Measurements from ENCODE around the gene TENT4B. TPM values are rescaled to one million over a fixed set of nuclear protein-coding genes. Genes with fewer than 3 reads are reported as not detected.

Gene TENT4B
- polyA plus RNA-seq, 4 donors, result 15.7 to 18.0 (median 16.6) TPM

DNA sequence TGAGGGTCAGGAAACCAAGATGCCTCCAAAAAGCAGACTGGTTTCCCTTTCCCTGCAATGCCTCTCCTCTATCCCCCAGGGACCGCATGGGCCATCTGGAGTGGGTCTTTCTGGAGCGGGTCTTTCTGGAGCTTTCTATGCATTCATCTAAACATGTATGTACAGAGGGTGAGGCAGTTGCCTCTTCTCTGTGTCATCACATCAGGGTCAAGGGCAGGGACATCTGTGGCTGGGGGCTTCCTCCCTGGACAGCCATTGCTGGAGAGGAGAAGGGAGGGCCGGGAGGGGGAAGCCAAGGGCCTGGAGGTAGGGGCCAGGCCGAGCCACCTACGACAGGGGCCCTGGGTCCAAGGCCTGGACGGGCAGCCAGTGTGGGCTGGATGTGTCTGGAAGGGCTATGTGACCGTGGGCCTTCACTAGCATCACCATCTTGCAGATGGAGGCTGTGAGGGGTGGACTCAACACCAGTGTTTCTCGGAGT lies 114.1 kb downstream of the TENT4B start:
- DNase-seq (ENCODE audit: low read depth in 4 of 4, low spot score in 2 of 4), result no peak

DNA sequence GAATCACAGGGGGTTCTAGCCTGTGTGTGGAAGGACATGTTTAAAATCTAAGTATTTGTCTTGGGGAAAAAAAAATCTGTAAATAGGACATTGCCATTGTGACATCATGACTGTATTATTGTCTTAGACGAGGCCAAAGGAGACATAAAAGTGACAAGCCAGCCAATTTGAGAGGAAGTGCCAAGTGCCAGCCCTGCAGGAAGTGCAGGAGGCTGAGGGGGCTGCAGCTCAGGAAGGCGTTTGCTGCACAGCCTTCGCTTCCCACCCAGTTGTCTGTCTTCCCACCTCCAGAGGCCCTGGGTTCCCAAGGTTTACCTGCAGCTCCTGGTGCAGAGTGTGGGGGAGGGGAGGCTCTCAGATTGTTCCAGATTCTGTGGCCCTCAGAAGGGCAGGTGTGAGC lies 114.5 kb downstream of the TENT4B start:
- no peak for DNase-seq (ENCODE audit: low read depth in 4 of 4, low spot score in 2 of 4)

DNA sequence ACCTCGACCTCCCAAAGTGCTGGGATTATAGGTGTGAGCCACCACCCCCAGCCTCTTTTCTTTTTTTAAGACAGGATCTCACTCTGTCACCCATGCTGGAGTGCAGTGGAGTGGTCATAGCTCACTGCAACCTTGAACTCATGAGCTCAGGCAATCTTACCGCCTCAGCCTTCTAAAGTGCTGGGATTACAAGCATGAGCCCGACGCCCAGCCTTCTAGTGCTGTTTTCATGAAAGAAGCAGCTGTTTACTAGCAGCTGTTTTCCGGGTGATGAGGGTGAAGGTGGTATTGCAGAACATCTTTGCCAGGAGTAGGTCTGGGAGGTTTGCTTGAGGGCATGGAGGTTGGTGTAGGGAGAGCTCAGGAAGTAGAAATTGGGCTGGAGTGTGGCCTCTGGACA lies 115.2 kb downstream of the TENT4B start:
- DNase-seq (ENCODE audit: low read depth in 4 of 4, low spot score in 2 of 4), result no peak

DNA sequence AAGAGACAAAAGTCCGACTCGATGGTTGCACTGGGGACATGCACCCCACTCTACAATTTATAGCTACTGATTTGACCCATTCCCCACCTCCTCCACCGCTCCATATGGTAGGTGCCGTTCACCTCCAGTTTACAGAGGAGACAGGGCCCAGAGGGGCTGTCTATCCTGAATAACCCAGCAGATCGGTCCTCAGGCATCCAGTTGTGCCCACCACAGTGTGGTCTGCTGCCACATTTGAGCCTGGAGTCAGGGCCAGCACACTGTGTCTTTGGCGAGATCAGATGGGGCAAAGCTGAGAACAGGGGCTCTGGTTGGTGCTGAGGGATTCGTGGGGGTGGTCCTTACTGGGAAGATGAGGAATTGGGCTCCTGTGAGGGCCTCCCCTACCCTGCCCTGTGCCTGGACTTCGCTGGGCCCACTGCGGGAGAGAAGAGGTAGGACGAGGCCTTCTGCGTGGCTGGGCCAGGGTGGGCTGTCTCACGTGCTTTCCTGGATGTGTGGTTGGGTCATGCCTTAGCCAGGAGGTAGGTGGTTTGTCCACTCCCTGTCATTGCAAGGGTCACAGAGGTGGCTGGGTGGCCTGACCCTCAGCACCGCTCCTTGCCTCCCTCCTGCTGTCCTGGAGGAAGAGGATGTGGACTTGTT lies 116.1 kb downstream of the TENT4B start:
- DNase-seq (ENCODE audit: low read depth in 4 of 4, low spot score in 2 of 4), result no peak

DNA sequence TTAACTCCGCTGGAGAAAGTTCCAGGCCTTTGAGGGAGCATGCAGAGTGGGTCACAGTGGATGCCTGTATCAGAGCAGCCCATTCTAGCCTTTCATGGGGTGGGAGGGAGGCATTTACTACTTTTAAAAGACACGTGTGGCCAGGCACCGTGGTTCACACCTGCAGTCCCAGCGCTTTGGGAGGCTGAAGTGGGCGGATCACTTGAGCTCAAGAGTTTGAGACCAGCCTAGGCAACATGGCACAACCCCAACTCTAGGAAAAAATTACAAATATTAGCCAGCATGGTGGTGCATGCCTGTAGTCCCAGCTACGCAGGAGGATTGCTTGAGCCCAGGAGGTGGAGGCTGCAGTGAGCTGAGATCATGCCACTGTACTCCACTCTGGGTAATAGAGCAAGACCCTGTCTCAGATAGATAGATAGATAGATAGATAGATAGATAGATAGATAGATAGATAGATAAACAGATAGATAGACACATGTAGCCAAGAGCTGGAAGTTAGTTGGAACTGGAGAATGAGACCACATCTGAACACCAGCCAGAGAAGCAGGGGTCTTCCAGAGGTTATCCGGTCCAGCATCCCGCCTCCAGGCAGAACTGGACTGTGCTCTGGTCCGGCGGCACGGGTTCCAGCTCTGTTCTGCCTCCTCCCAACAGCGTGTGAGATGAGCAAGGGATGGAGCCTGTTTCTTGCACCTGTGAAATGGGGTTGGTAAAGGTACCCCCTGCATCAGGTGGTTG lies 116.8 kb downstream of the TENT4B start:
- DNase-seq (ENCODE audit: low read depth in 4 of 4, low spot score in 2 of 4), result no peak

DNA sequence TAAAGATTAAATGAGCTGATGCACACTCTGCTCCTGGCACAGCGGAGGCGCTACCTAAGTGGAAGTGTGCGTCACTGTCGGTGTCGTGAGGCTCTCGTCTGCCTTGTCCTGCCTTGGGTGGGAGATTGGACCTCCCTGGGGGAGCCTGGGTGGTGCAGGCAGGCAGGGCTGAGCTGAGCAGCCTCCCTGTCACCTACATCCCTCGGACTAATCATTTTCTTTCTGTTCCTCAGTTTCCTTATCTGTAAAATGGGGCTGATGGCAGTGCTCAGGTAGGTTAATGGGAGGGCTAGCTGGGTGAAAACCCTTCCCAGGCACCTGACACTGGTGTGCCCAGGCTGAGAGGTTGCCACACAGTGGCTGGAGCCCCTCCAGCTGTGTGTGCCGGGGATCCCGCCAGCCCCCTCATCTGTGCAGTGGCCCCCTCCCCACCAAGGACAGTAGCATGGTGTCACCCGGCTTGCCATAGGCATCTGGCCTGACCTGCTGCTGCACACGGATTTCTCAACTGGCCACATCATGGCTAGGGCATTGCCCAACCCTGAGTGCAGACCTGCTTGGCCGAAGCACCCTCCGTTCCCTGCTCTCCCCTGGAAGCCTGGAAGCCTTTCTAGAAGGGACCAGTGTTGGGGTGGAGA lies 117.5 kb downstream of the TENT4B start:
- no peak for DNase-seq (ENCODE audit: low read depth in 4 of 4, low spot score in 2 of 4)

DNA sequence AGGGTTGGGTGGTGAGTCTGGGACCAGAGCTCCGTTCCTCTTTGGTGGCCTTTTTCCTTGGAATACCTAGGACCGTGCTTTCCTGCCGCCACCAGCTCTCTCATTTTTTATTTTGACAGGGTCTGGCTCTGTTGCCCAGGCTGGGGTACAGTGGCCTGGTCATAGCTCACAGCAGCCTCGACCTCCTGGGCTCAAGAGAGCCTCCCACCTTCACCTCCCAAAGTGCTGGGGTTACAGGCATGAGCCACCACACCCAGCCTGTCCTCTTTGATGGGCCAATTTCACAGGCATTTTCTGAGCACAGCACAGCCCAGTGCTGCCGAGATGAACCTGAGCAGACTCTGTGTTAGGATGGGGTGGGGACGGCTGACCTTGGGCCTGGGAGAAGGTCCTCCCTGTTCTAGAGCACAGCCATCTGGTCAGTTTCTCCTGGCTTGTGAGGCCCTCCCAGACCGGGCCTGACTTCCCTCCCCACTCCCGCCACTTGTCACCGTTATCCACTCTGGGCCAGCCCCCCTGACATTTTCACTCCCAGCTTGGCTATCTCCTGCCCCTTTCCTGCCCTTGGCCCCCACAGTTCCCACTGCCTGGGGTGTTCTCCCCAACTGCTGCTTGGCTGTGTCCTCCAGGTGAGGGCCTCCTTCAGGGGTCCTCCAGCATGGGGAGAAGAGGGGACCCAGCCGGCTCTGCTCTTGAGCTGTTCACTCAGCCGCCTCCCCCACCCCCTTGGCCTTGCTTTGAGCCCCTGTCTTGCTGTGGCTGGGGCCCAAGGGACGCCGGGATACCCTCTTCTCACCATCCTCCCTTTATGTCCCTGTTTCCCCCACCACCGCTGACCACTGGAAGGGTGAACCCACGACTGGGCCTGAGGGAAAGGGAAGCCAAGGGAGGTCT lies 118.3 kb downstream of the TENT4B start:
- no peak for DNase-seq (ENCODE audit: low read depth in 4 of 4, low spot score in 2 of 4)

DNA sequence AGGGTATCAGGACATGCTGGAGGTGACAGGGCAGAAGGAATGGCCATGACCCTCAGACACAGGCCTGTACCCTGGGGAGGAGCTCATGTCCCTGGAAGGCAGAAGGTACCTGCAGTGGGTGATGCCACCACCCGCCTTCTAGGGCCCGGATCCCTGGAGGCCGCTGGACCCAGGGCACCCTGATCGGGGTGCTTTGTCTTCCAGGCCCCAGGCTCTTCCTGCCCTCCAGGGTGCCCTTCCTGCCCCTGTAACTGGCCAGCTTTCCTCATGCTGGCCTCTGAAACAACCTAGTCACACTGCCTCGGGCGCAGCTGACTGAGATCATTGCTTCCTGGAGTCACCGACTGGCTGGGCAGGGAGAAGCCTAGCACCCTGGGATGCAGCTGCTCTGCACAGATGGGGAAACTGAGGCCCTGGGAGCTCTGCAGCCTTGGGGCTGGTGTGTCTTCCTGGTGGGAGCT lies 119.0 kb downstream of the TENT4B start:
- no peak for DNase-seq (ENCODE audit: low read depth in 4 of 4, low spot score in 2 of 4)

DNA sequence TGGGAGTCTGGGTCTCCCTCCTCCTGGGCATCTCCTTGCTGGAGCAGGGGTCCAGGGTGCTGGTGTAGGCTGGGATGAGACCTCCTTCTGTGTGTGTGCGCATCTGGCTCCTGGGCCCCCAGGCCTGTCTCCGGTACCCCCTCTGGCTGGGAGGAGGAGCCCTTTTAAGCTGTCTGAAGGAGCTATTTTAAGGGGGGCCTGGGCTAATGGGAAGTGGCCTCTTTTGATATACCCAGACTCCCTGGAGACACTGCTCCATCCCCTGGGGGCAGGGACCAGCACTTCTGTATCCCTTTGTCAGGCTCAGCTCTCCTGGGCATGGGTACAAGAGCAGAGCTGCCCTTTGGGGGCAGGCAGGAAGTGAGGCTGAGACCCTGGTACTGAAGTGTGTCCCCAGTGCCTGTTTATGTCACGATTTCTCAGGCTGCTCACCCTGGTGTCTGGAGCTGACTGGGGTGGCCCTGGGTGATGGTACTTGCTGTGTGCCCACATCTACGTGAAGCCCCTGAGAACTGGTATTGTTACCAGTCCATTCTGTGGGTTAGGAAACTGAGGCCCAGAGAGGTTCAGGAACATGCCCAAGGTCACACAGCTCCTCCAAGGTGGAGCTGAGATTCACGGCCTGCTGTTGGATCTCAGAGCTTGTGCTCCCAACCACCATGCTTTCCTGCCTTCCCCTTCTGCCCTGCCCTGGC lies 119.7 kb downstream of the TENT4B start:
- DNase-seq (ENCODE audit: low read depth in 4 of 4, low spot score in 2 of 4), result no peak

DNA sequence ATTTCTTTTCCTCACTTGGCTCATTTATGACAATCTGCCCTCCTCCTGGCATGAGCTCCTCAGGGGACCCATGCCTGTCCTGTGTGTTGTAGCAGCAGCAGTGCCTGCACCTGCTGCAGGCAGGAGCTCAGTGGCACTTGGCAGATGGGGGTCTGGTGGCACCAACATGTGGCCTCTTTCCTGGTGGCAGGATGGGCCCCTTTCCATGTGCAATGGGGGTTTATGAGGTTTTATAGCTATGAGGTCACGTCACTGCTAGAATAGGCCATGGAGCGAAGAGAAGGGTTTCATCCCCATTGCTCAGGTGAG lies 120.2 kb downstream of the TENT4B start:
- no peak for DNase-seq (ENCODE audit: low read depth in 4 of 4, low spot score in 2 of 4)

DNA sequence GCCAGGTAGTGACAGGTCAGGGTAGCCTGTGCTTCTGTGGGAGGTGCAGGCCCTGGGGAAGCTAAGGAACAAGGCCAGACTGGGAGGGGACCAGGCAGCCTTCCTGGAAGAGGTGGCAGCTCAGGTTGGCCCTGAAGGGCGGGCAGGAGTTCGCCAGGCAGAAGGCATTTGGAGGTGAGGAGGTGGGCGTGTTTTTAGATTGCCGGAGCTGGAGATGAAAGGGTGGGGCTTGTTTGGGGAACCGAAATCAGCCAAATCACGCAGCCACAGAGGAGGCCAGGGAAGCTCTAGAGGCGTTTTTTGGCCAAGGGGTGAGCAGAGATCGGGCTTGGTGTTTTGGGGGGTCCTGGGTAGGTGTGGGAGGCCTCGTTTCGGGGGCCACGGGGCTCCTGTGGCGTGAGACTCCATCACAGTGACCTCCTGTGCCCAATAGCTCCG lies 120.8 kb downstream of the TENT4B start:
- DNase-seq (ENCODE audit: low read depth in 4 of 4, low spot score in 2 of 4), result no peak

DNA sequence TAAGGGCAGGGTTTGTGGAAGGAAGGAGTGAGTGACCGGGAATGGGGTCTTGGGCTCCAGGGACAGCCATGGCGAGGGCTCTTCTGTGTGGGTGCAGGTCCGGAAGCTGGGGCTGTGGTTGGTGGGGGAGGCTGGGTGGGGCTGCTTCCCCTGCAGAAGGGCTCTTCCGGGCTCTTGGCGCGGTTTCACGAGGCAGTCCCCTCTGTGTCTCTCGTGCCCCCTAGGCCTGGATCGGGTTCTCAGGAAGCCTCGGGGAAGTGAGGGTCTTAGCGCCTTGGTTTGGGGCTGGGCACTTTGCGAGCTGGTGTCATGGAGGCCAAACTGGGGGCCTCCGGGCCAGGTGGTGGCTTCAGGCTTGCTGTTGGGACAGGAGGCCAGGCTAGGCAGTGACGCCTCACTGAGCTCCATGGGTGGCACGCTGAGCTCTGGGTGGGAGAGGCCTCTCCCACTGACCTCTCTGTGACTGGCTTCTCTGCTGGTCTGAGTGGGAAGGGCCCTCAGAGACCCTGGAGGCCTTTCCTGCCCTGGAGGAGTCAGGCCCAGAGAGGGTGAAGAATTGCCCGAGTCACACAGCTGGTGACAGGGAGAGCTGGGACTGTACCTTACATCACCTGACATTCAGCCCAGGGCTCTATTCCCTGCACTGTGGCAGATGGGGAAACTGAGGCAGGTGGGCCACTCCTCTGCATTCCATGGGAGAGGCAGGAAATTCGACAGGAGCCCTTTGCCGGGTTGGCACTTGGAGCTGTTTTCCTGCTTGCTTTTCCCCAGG lies 121.4 kb downstream of the TENT4B start:
- no peak for DNase-seq (ENCODE audit: low read depth in 4 of 4, low spot score in 2 of 4)

DNA sequence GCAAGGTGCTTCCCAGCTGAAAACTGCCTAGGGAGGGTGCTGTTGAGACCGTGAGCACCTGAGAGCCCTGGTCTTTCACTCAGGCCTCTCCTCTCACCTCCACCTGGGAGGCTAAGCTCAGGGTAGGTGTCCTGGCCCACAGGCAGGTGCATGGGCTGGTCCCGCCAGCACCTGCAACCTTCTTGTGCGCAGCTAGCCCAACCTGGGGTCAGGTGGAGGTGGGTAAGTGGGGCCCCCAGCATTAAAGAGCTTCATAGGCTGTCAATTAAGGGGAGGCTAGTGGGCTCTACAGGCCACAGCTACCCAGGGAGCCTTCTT lies 122.0 kb downstream of the TENT4B start:
- no peak for DNase-seq (ENCODE audit: low read depth in 4 of 4, low spot score in 2 of 4)

DNA sequence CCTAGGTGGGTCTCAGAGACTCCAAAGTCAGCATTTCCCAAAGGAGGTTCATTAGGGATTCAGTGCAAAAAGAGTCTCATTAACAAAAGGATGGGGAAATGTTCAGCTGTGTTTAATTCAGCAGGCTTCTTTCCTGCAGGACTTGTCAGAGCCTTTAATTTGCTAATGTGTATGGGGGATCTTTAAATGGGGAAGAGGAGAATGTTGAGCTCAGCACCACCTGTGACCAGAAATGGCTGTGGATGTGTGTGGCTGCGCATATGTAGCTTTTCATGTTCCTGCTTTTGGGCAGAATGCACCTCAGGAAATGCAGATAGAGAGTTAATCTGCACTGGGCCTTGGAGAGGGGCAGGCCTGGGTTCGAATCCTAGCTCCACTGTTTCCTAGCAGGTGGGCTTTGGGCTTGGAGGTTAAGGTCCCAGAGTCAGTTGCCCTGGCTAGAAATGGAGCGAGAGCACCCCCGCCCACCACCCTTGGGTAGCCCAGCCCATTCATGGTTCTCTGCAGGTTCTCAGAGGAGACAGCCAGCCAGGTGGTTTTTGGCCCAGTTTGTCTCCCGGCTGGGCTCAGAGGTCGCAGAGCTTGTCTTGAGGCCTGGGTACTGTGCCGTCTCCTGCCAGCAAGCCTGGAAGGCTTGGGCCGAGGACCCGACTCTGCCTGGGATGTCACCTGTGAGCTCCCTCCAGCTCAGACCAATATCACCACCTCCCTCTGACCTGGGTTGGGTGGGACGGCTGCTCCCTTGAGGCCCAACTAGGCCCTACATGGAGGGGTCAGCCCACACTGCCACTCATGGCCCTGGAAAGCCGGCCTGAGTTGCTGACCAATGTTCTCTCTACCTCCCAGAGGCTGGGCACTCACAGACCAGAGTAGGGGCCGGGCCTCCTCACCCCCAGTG lies 122.6 kb downstream of the TENT4B start:
- no peak for DNase-seq (ENCODE audit: low read depth in 4 of 4, low spot score in 2 of 4)

DNA sequence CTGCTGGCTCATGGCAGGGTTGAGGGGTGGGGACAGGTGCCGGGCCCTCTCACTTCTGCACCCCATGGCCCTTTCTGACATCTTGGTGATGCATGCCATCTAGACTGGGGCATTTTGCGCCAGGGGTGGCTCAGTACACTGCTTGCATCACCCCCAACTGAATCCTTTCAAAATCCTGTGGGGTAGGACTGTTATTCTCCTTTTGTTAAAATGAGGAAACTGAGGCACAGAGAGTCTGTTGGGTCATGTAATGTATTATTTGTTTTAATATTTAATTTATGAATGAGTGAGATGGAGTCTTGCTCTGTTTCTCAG lies 123.2 kb downstream of the TENT4B start:
- no peak for DNase-seq (ENCODE audit: low read depth in 4 of 4, low spot score in 2 of 4)

DNA sequence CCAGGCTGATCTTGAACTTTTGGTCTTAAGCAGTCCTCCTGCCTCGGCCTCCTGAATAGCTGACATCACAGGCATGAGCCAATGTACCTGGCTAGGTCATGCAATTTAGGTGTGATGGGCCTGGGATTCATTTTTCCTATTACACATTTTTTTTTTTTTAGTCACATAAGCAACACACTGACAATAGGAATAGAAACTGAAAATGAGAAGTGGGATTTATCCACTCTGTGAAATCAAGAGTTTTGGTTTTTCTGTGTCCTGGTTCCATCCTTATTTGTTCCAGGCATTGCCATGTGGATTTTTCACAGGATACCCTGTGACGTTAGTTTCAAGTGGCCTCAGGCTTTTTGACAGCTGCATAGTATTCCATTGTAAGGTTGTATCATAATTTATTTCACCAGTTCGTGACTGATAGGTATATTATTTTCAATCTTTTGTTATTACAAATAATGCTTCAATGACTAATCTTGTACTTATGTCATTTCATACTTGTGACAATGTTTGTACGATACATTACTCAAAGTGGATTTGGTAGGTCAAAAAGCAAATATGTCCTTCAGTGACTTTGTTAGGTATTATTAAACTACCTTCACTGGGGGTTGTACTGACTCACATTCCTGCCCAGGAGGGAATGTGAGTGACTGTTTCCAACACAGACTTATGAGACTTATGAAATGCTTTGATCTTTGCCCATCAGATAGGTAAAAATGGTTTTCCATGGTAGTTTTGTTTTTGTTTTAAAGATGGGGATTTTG lies 123.9 kb downstream of the TENT4B start:
- DNase-seq (ENCODE audit: low read depth in 4 of 4, low spot score in 2 of 4), result no peak

DNA sequence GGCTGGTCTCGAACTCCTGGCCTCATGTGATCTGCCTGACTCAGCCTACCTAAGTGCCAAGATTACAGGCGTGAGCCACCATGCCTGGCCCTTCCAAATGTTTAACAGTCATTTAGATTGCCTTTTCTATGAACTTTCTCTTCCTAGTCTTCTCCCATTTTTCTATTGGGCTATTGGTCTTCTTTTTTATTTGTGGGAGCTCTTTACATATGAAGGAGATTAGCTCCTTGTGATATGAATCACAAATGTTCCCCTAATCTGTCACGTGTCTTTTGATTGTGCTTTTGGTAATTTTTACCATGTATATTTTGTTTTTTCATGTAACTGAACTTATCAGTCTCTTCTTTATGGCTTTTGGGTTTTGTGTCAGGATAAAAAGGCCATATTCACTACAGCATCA lies 125.1 kb downstream of the TENT4B start:
- no peak for DNase-seq (ENCODE audit: low read depth in 4 of 4, low spot score in 2 of 4)

DNA sequence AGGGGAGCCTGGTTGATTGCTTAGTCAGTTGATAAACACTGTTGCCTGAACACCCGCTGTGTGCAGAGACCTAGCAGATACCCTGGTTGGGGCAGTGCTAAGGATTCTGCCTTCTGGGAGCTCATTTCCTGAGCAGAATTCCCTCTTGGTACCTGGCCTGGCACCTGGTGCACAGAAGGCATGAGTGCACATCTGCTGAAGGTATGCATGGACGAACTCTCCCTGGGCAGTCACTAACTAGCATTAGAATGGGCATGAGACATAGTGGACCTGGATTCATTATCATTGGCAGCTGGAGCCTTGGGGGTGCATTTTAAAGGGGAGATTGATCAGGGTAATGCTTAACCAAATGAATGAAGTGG lies 126.4 kb downstream of the TENT4B start:
- no peak for DNase-seq (ENCODE audit: low read depth in 4 of 4, low spot score in 2 of 4)

Measured in left renal cortex interstitium (tissue), 4 donors.